BJ (cell line): ENCODE data around the gene ATP11A. TPM values are rescaled to one million over a fixed set of nuclear protein-coding genes. Genes with fewer than 3 reads are reported as not detected.

Experiments
- CTCF ChIA-PET: fragments of 350-600 bp; formaldehyde crosslinking; extraction: SDS; loops from one replicate; lab custom pipeline; 2021; ENCODE audit warnings: antibody characterized with exemption, inconsistent platforms; lab: Yijun Ruan, JAX
- POLR2A ChIA-PET: fragments of 300-600 bp; sonication (Branson Sonifier 250); formaldehyde crosslinking; extraction: SDS; loops from one replicate; lab custom pipeline; 2021; ENCODE audit warnings: antibody characterized with exemption; lab: Charles Lee
- DNase-seq: peaks from one replicate; pipeline ENCODE4 v3.0.0-alpha.2; 2011; ENCODE audit warnings: low read depth
- H3K27me3 ChIP-seq: 2 replicates; pipeline ENCODE4 v1.6.0; 2011; ENCODE audit warnings: low read length; ENCODE audit not compliant: control insufficient read depth, insufficient read depth
- H3K36me3 ChIP-seq: 2 replicates; pipeline ENCODE4 v1.5.1; 2011; ENCODE audit warnings: low read length; ENCODE audit not compliant: control insufficient read depth, insufficient read depth
- H3K4me3 ChIP-seq: 2 replicates; pipeline ENCODE4 v1.5.1; 2011; ENCODE audit warnings: low read depth, mild to moderate bottlenecking, control low read depth, low read length
- CTCF ChIP-seq: IDR thresholded peaks from 2 replicates; pipeline ENCODE4 v1.5.1; 2011; ENCODE audit warnings: low read depth, mild to moderate bottlenecking, control low read depth, inconsistent platforms, low read length, moderate library complexity; ENCODE audit not compliant: insufficient read depth
- polyA plus RNA-seq: library from polyadenylated mRNA; depleted of rRNA; stranded (reverse); fragments of >200 nt; gene quantifications from 2 replicates; pipeline ENCODE4 v1.2.3, GENCODE V29; 2011

Gene ATP11A
- polyA plus RNA-seq, 1 experiment = 1.9 TPM

DNA sequence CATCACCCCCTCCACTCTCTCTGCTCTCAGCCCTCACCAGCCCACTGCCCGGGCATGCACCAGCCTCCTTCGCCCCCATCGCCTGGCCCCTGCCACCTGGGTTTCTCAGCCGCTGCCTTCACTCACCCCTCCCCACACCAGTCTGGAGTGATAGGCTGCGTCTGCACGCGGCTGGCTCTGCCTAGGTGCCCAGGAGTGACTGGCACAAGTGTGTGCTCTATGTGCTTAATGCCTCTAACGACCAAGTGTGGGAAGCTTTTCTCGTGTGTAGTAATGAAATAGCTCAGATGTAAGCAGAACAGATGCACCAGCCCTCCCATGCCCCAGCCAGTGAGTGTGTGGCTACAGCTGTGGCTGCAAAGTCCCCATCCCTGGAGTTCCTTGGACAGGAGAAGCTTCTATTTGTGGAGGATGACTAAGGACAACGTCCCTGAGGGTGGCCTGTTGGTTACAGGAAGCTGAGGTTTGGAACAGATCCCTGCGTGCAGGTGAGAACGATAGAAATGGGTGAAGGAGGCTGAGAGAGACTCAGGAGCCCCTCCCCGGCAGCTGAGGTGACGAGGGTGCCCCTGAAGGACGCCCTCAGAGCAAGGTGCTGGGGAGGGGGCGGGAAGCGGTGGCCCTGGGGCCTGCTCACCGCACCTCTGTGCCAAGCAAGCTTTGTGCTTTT is 35.6 kb downstream of the ATP11A start:
- ChIA-PET POLR2A (no interaction called here), CTCF (no interaction called here)
- no peak for TF ChIP-seq CTCF
- DNase-seq = no peak
- H3K4me3 ChIP-seq = no peak overlapping the region
- H3K27me3 ChIP-seq = no peaks in the 10 kb centered on the region
- no peaks in the 10 kb centered on the region for H3K36me3 ChIP-seq

- Histone ChIP-seq H3K27me3 (no peaks in the 10 kb centered on the region), H3K36me3 (no peaks in the 10 kb centered on the region), H3K4me3 (no peak overlapping the region)
- DNase-seq = no peak
- TF ChIP-seq CTCF = no peak
- ChIA-PET CTCF (interaction anchor here (0.7 to 0.8 kb wide), 2 partner anchors 28 to 86 kb away, joined by 3 to 5 read pairs; no protein-coding TSS in a partner anchor), POLR2A (interaction anchor here (0.5 kb wide), 1 partner anchor 67 kb away, joined by 14 read pairs; no protein-coding TSS in a partner anchor)
These were observed 36.4 kb downstream of the ATP11A start for GRCh38 chr13:112726016-112726767.

- no peak for TF ChIP-seq CTCF
- H3K27me3 ChIP-seq = no peaks in the 10 kb centered on the region
- no peak overlapping the region for H3K4me3 ChIP-seq
- ChIA-PET POLR2A (no interaction called here), CTCF (no interaction called here)
- no peak for DNase-seq
- H3K36me3 ChIP-seq = no peaks in the 10 kb centered on the region
These were observed 37.7 kb downstream of the ATP11A start for GRCh38 chr13:112727581-112727980.

DNA sequence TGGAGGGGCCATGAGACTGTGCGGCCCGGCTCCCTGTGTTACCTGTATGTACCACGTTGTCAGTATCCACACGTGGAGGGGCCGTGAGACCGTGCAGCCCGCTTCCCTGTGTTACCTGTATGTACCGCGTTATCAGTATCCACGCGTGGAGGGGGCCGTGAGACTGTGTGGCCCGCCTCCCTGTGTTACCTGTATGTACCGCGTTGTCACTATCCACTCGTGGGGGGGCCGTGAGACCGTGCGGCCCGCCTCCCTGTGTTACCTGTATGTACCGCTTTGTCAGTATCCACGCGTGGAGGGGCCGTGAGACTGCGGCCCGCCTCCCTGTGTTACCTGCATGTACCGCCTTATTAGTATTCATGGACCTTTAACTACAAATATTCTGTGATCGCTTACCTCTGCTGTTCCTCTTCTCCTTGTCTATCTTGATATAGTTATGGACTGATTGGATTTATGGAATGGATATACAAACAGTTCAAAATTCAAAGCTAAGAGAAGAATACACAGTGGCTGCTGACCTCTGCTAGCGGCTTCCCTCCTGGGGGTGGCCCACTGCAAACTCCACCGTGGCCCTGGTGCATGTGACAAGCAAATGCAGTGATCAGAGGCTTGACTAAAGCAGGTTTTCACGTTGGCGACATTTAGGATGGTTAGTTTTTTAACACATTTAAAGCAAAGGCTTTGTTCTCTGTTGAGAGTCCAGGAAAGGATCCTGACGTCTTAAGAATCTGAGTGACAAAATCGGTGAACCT is 38.7 kb downstream of the ATP11A start:
- Histone ChIP-seq H3K36me3 (no peaks in the 10 kb centered on the region), H3K4me3 (no peak overlapping the region), H3K27me3 (no peaks in the 10 kb centered on the region)
- CTCF ChIA-PET = no interaction called here
- no peak for TF ChIP-seq CTCF
- POLR2A ChIA-PET = no interaction called here
- no peak for DNase-seq

DNA sequence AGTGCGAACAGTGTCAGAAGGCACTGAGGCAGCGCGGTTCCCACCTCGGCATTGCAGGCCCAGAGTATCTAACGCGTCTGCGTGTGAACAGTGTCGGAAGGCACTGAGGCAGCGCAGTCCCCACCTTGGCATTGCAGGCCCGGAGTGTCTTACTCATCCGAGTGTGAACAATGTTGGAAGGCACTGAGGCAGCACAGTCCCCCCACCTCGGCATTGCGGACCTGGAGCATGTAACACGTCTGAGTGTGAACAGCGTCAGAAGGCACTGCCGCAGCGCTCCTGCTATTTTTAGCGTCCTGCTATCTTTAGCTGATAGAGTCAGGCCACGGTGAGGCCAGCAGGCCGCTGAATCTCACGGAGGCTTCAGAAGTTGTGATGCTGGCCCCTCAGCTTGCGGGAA is 39.6 kb downstream of the ATP11A start:
- CTCF ChIA-PET = no interaction called here
- no peaks in the 10 kb centered on the region for H3K36me3 ChIP-seq
- POLR2A ChIA-PET = no interaction called here
- no peak for TF ChIP-seq CTCF
- DNase-seq = no peak
- no peak overlapping the region for H3K4me3 ChIP-seq
- no peaks in the 10 kb centered on the region for H3K27me3 ChIP-seq
